ENCODE measurements around the gene SEMA7A.

- TF ChIP-seq GATA2 (IDR thresholded peaks at IDR 0.05; ENCODE audit: low read depth, low read length) (no peak), GATA3 (IDR thresholded peaks at IDR 0.05; ENCODE audit: low read depth, low read length) (no peak)
These were observed 30.2 kb downstream of the SEMA7A start for GRCh38 chr15:74403588-74403919.
